GM12873 (cell line): ENCODE measurements around the gene CNIH3.

ENCODE experiments used
- CTCF ChIP-seq: IDR thresholded peaks from 2 replicates; pipeline ENCODE4 v1.5.1; 2012; ENCODE audit warnings: low read depth, mild to moderate bottlenecking, moderate library complexity, low read length, control low read depth; ENCODE audit not compliant: insufficient read depth; ENCODE audit errors: missing control alignments

The CNIH3 gene

GRCh38 chr1:224757508-224757907 lies 141.4 kb downstream of the CNIH3 start:
- TF ChIP-seq CTCF: no peak

GRCh38 chr1:224759135-224759534 lies 143.0 kb downstream of the CNIH3 start:
- no peak for TF ChIP-seq CTCF

GRCh38 chr1:224759681-224760091 lies 143.6 kb downstream of the CNIH3 start:
- no peak for TF ChIP-seq CTCF

- TF ChIP-seq CTCF: no peak
Observed at GRCh38 chr1:224760163-224760562, 144.0 kb downstream of the CNIH3 start.

- no peak for TF ChIP-seq CTCF
Observed at GRCh38 chr1:224761245-224761644, 145.1 kb downstream of the CNIH3 start.

GRCh38 chr1:224762046-224762445 lies 145.9 kb downstream of the CNIH3 start:
- TF ChIP-seq CTCF: no peak

- TF ChIP-seq CTCF: no peak
Observed at GRCh38 chr1:224762701-224763100, 146.6 kb downstream of the CNIH3 start.

- no peak for TF ChIP-seq CTCF
Observed at GRCh38 chr1:224763126-224763775, 147.1 kb downstream of the CNIH3 start.
